H1 (cell line): ENCODE measurements around the gene PTBP3. TPM values are rescaled to one million over a fixed set of nuclear protein-coding genes. Genes with fewer than 3 reads are reported as not detected.

Source experiments
- CTCF ChIA-PET: fragments of 300-600 bp; sonication (Branson Sonifier 250); formaldehyde crosslinking; loops from one replicate; lab custom pipeline; 2021; ENCODE audit not compliant: partially characterized antibody; lab: Charles Lee
- POLR2A ChIA-PET: fragments of 300-600 bp; sonication (Branson Sonifier 250); formaldehyde crosslinking; loops from one replicate; lab custom pipeline; 2021; ENCODE audit warnings: inconsistent platforms; ENCODE audit not compliant: partially characterized antibody; lab: Charles Lee
- DNase-seq, 2 experiments: peaks; one replicate each; pipeline versions ENCODE4 v3.0.0 to v3.0.0-alpha.2; 2010 to 2022; ENCODE audit warnings: low spot score in 2 of 2, low read depth in 1 of 2, mixed read lengths in 1 of 2
- FAIRE-seq: peaks from 2 replicates; lab custom pipeline; 2011; peaks lifted over from hg19 to GRCh38; lab: Jason Lieb, UNC
- H2AFZ ChIP-seq: 2 replicates; pipeline ENCODE4 v1.8.1; 2012; ENCODE audit warnings: low read length, inconsistent platforms
- H2AK5ac ChIP-seq: 2 replicates; pipeline ENCODE4 v1.6.1; 2013; ENCODE audit warnings: low read depth, low read length
- H2BK120ac ChIP-seq: replicated peaks from 2 replicates; pipeline ENCODE3; 2013; ENCODE audit warnings: low read depth, low read length, inconsistent platforms
- H2BK12ac ChIP-seq: 2 replicates; pipeline ENCODE4 v1.6.1; 2013; ENCODE audit warnings: low read depth, low read length
- H2BK15ac ChIP-seq: 2 replicates; pipeline ENCODE4 v1.6.1; 2013; ENCODE audit warnings: low read length
- H2BK20ac ChIP-seq: 2 replicates; pipeline ENCODE4 v1.6.1; 2013; ENCODE audit warnings: low read length
- H2BK5ac ChIP-seq: 2 replicates; pipeline ENCODE4 v1.6.1; 2013; ENCODE audit warnings: low read depth, low read length
- H3K14ac ChIP-seq: 2 replicates; pipeline ENCODE4 v1.6.1; 2013; ENCODE audit warnings: inconsistent platforms; ENCODE audit not compliant: insufficient read length
- H3K18ac ChIP-seq: 2 replicates; pipeline ENCODE4 v1.6.1; 2013; ENCODE audit warnings: low read length; ENCODE audit errors: extremely low read depth
- H3K23ac ChIP-seq: 2 replicates; pipeline ENCODE4 v1.6.1; 2013; ENCODE audit warnings: inconsistent platforms; ENCODE audit not compliant: insufficient read length
- H3K23me2 ChIP-seq: 2 replicates; pipeline ENCODE4 v1.6.1; 2013; ENCODE audit warnings: low read depth, low read length
- H3K27ac ChIP-seq: 2 replicates; pipeline ENCODE4 v1.6.1; 2011; ENCODE audit warnings: low read depth, low read length, inconsistent platforms
- H3K27me3 ChIP-seq, 4 experiments: replicated peaks in 1 of 4; 1 replicate in 1 of 4; 2 replicates in 3 of 4; pipeline versions ENCODE4 v1.6.1 to v1.8.1; 2011 to 2013; ENCODE audit warnings: low read length in 3 of 4, mild to moderate bottlenecking in 3 of 4, inconsistent platforms in 2 of 4, mixed read lengths in 2 of 4, moderate library complexity in 1 of 4; ENCODE audit not compliant: control insufficient read depth in 3 of 4, insufficient read depth in 3 of 4; ENCODE audit errors: extremely low read depth in 1 of 4
- H3K36me3 ChIP-seq, 4 experiments: 2 replicates each; pipeline versions ENCODE4 v1.6.1 to v1.8.1; 2011 to 2013; ENCODE audit warnings: mild to moderate bottlenecking in 4 of 4, low read length in 3 of 4, moderate library complexity in 2 of 4, control low read depth in 1 of 4, inconsistent platforms in 1 of 4; ENCODE audit not compliant: insufficient read depth in 4 of 4, control insufficient read depth in 2 of 4
- H3K4ac ChIP-seq: replicated peaks from 2 replicates; pipeline ENCODE3; 2013; ENCODE audit warnings: low read length, low read depth, mixed read lengths, inconsistent platforms; ENCODE audit not compliant: insufficient read length
- H3K4me1 ChIP-seq, 4 experiments: replicated peaks in 1 of 4; 1 replicate in 1 of 4; 2 replicates in 3 of 4; pipeline versions ENCODE4 v1.6.1 to v1.8.1; 2011 to 2013; ENCODE audit warnings: low read length in 3 of 4, inconsistent platforms in 2 of 4, mixed read lengths in 1 of 4; ENCODE audit not compliant: insufficient read depth in 4 of 4, control insufficient read depth in 3 of 4
- H3K4me2 ChIP-seq, 2 experiments: 2 replicates each; pipeline versions ENCODE4 v1.6.1 to v1.8.1; 2011 to 2013; ENCODE audit warnings: low read depth in 2 of 2, low read length in 2 of 2, control low read depth in 1 of 2, inconsistent platforms in 1 of 2, mild to moderate bottlenecking in 1 of 2; ENCODE audit not compliant: insufficient read depth in 1 of 2
- H3K4me3 ChIP-seq, 4 experiments: fragments of 200-600, 300-600 bp in 1 of 4; sonication (generic), shearing (Covaris generic), sonication (Bioruptor Twin) in 1 of 4; 2 replicates each; pipeline versions ENCODE4 v1.5.1 to v1.8.1; 2011 to 2016; ENCODE audit warnings: low read length in 4 of 4, low read depth in 3 of 4, control low read depth in 2 of 4, inconsistent platforms in 2 of 4, mild to moderate bottlenecking in 2 of 4, mixed read lengths in 1 of 4, moderate library complexity in 1 of 4; ENCODE audit not compliant: insufficient read depth in 2 of 4; ENCODE audit errors: extremely low read depth in 1 of 4
- H3K56ac ChIP-seq: replicated peaks from 2 replicates; pipeline ENCODE3; 2013; ENCODE audit warnings: low read depth, mild to moderate bottlenecking, mixed read lengths, low read length, inconsistent platforms; ENCODE audit not compliant: insufficient read length
- H3K79me1 ChIP-seq: 2 replicates; pipeline ENCODE4 v1.6.1; 2013; ENCODE audit warnings: low read depth, low read length, control low read depth
- H3K79me2 ChIP-seq, 2 experiments: 2 replicates each; pipeline versions ENCODE4 v1.6.1 to v1.8.1; 2012 to 2013; ENCODE audit warnings: low read length in 2 of 2, mild to moderate bottlenecking in 2 of 2, inconsistent platforms in 1 of 2; ENCODE audit not compliant: insufficient read depth in 2 of 2, control insufficient read depth in 1 of 2
- H3K9ac ChIP-seq, 4 experiments: replicated peaks in 1 of 4; 1 replicate in 1 of 4; 2 replicates in 3 of 4; pipeline versions ENCODE4 v1.6.1 to v1.8.1; 2011 to 2013; ENCODE audit warnings: low read depth in 3 of 4, low read length in 3 of 4, control low read depth in 2 of 4, mild to moderate bottlenecking in 2 of 4, moderate library complexity in 2 of 4, inconsistent platforms in 1 of 4; ENCODE audit errors: extremely low read depth in 1 of 4
- H3K9me3 ChIP-seq, 2 experiments: 2 replicates each; pipeline versions ENCODE4 v1.6.1 to v1.8.1; 2012 to 2013; ENCODE audit warnings: mild to moderate bottlenecking in 2 of 2, moderate library complexity in 2 of 2, control low read depth in 1 of 2, inconsistent platforms in 1 of 2, low read depth in 1 of 2, low read length in 1 of 2, mixed read lengths in 1 of 2; ENCODE audit not compliant: insufficient read depth in 2 of 2
- H4K20me1 ChIP-seq, 2 experiments: replicated peaks in 1 of 2; 2 replicates each; pipeline versions ENCODE3 to v1.8.1; 2011 to 2013; ENCODE audit warnings: inconsistent platforms in 2 of 2, low read length in 2 of 2, mild to moderate bottlenecking in 1 of 2; ENCODE audit not compliant: insufficient read depth in 2 of 2, control insufficient read depth in 1 of 2
- H4K5ac ChIP-seq: 2 replicates; pipeline ENCODE4 v1.6.1; 2013; ENCODE audit warnings: low read length, low read depth, mixed read lengths, inconsistent platforms; ENCODE audit not compliant: insufficient read length
- H4K8ac ChIP-seq: 2 replicates; pipeline ENCODE4 v1.8.0; 2013; ENCODE audit warnings: mild to moderate bottlenecking, moderate library complexity, low read length, inconsistent platforms; ENCODE audit not compliant: insufficient read depth; ENCODE audit errors: extremely low read depth
- H4K91ac ChIP-seq: replicated peaks from 2 replicates; pipeline ENCODE3; 2013; ENCODE audit warnings: low read length, mixed read lengths, inconsistent platforms; ENCODE audit not compliant: insufficient read length
- ASH2L ChIP-seq: fragments of 200-600, 300-600 bp; sonication (generic); IDR thresholded peaks from one replicate; pipeline ENCODE4 v1.7.1; 2017; ENCODE audit warnings: low read length
- BACH1 ChIP-seq: IDR thresholded peaks from 2 replicates; pipeline ENCODE4 v1.6.1; 2012; ENCODE audit warnings: low read length, improper control_type of control experiment
- BRCA1 ChIP-seq: IDR thresholded peaks from 2 replicates; pipeline ENCODE4 v1.6.1; 2012; ENCODE audit warnings: low read depth, low read length, improper control_type of control experiment
- CEBPB ChIP-seq: IDR thresholded peaks from 2 replicates; pipeline ENCODE4 v1.6.1; 2012; ENCODE audit warnings: low read depth, low read length
- GABPA ChIP-seq: IDR thresholded peaks from 2 replicates; pipeline ENCODE4 v1.6.1; 2011; ENCODE audit warnings: mild to moderate bottlenecking, low read length, moderate library complexity, borderline replicate concordance; ENCODE audit not compliant: insufficient read depth
- RBBP5 ChIP-seq: IDR thresholded peaks from 2 replicates; pipeline ENCODE4 v1.7.1; 2012; ENCODE audit warnings: low read depth, mild to moderate bottlenecking, inconsistent platforms, low read length, moderate library complexity, borderline replicate concordance
- TAF1 ChIP-seq: IDR thresholded peaks from 2 replicates; pipeline ENCODE4 v1.6.1; 2011; ENCODE audit warnings: mild to moderate bottlenecking, low read depth, low read length
- TAF7 ChIP-seq: optimal IDR thresholded peaks from 2 replicates; pipeline ENCODE3; 2011; ENCODE audit warnings: low read depth, mild to moderate bottlenecking, inconsistent platforms, low read length, moderate library complexity, borderline replicate concordance
- WGBS, 2 experiments: shearing (Covaris generic) in 1 of 2; methylation state at CpG; one replicate each; pipeline versions ENCODE4 v1.1.6 to v1.1.7; 2013 to 2015; ENCODE audit warnings: low lambda C conversion rate in 2 of 2, mixed read lengths in 2 of 2, inconsistent platforms in 1 of 2, low coverage in 1 of 2, missing lambda C conversion rate in 1 of 2; ENCODE audit not compliant: insufficient replicate concordance in 2 of 2, insufficient coverage in 1 of 2, insufficient read length in 1 of 2; ENCODE audit errors: extremely low coverage in 1 of 2, missing lambda C conversion rate in 1 of 2; 5-methylcytosine and 5-hydroxymethylcytosine counted together
- polyA plus RNA-seq, 7 experiments: library from polyadenylated mRNA; depleted of rRNA in 3 of 7; stranded (reverse) in 5 of 7; unstranded in 2 of 7; fragments of >200 nt in 5 of 7; fragments of 200-250 nt in 2 of 7; gene quantifications; 1 replicate in 5 of 7; 2 replicates in 1 of 7; 4 replicates in 1 of 7; pipeline versions ENCODE4 v1.2.1 to v1.2.3, GENCODE V29; 2011 to 2013; ENCODE audit warnings: missing spikeins in 2 of 7, mixed read lengths in 2 of 7
- total RNA-seq: library from RNA; stranded (reverse); fragmentation: NEBNext Ultra II Directional; extraction: Animal tissue kit (Norgen Biotek cat#: 25700); gene quantifications from 2 replicates; pipeline ENCODE4 v1.2.1, GENCODE V29; 2021

The PTBP3 gene
- total and polyA plus RNA-seq, 2 of the 8 experiments (the other 6 are each of a cell fraction or from before 2014, with no cell fraction given) = 51.0 to 124 TPM

DNA sequence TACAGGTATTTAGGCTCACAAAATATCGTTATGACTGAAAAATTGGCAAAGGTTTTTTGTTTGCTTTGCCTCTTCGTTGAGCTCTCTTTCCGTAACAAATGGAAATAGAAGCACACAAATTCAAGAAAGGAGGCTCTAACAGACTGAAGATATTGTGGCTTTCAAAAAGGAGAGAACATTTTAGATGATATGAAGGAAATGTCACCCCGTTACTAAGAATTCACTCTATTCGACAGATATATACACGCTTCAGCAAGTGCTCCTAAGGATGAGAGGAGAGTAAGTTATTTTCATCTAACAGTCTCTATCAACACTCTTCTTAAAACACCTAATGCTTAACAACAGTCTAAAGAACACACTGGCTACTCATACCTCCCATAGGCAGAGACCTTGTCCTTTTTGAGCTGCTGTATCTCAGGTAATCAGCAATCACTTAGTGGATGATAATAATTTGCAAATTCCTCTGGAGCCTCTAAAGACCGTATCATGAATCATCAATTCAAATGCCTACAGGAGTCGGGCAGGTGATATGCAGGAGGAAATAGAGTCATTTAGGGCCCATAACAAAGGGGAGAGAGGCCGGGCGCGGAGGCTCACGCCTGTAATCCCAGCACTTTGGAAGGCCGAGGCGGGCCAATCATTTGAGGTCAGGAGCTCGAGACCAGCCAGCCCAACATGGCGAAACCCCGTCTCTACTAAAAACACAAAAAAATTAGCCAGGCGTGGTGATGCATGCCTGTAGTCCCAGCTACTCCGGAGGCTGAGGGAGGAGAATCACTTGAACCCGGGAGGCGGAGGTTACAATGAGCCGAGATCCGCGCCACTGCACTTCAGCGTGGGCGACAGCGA lies 45.1 kb upstream of the PTBP3 start:
- ChIA-PET CTCF (interaction anchor here (0.8 to 3.0 kb wide), 8 partner anchors 18 to 337 kb away, joined by 3 to 22 read pairs (median 4); partner anchors contain the start of gene KIAA1958), POLR2A (interaction anchor here (0.6 to 2.6 kb wide), 6 partner anchors 12 to 340 kb away, joined by 3 to 15 read pairs (median 4); partner anchors contain the start of gene INIP)
- FAIRE-seq (no peak), DNase-seq (peak in 1 of 2 experiments; percentile 10)
- Histone ChIP-seq H3K9ac (peak overlapping the region in 3 of 4 experiments; percentile 55 to 88 (median 86); a peak in 4 of 7 replicates), H3K79me2 (peaks cover 0 to 9% of the 10 kb centered on the region in 2 experiments; a peak in 2 of 4 replicates), H4K8ac (no peak overlapping the region), H2BK120ac (no peak overlapping the region), H2AK5ac (no peak overlapping the region), H2BK15ac (no peak overlapping the region), H2BK12ac (no peak overlapping the region), H3K36me3 (no peaks in the 10 kb centered on the region), H3K4me1 (no peaks in the 10 kb centered on the region; a peak in 3 of 7 replicates), H3K27me3 (no peaks in the 10 kb centered on the region), H3K4me3 (peak overlapping the region; percentile 56 to 93 (median 82)), H4K91ac (no peak overlapping the region), H3K14ac (no peak overlapping the region), H3K9me3 (no peaks in the 10 kb centered on the region), H3K23ac (no peak overlapping the region), H4K5ac (no peak overlapping the region), H2BK20ac (no peak overlapping the region), H3K4me2 (peak overlapping the region; percentile 81), H3K56ac (no peak overlapping the region), H3K27ac (no peak overlapping the region), H3K23me2 (peaks cover 5% of the 10 kb centered on the region), H3K18ac (no peak overlapping the region), H3K79me1 (no peaks in the 10 kb centered on the region; the same call in 1 of the 2 replicates), H2BK5ac (no peak overlapping the region), H2AFZ (0 out of 2 replicates have a peak overlapping the region, but pooled peaks have one; percentile 14), H3K4ac (no peak overlapping the region), H4K20me1 (no peaks in the 10 kb centered on the region)
- no peak for TF ChIP-seq TAF1
- no peak for TF ChIP-seq GABPA
- TF ChIP-seq BRCA1 = no peak
- no peak for TF ChIP-seq BACH1
- TF ChIP-seq CEBPB = no peak
- no peak for TF ChIP-seq RBBP5
- TF ChIP-seq TAF7 = no peak
- TF ChIP-seq ASH2L = no peak
- 45% methylated on average over 27 of the region's 27 CpGs; no CpG with 5 or more reads in 1 of the 2 experiments for WGBS, 2 experiments
